GM10266 (cell line): ENCODE measurements around the gene YKT6.

ENCODE experiments used
- DNase-seq: peaks from one replicate; pipeline ENCODE4 v3.0.0; 2012; ENCODE audit errors: extremely low spot score
- CTCF ChIP-seq: IDR thresholded peaks from 2 replicates; pipeline ENCODE4 v1.5.1; 2012; ENCODE audit warnings: mild to moderate bottlenecking, low read depth; ENCODE audit not compliant: control insufficient read depth, insufficient read depth; ENCODE audit errors: missing control alignments

YKT6 gene

GRCh38 chr7:44184206-44184872, 16.4 kb upstream of the YKT6 start:
- DNase-seq = no peak
- TF ChIP-seq CTCF = no peak

- no peak for DNase-seq
- no peak for TF ChIP-seq CTCF
Measured at GRCh38 chr7:44184873-44185446, 15.8 kb upstream of the YKT6 start.

- DNase-seq = no peak
- TF ChIP-seq CTCF = no peak
Measured at GRCh38 chr7:44185729-44186128, 15.0 kb upstream of the YKT6 start.

GRCh38 chr7:44186736-44187135, 14.0 kb upstream of the YKT6 start:
- no peak for DNase-seq
- TF ChIP-seq CTCF = no peak

GRCh38 chr7:44187636-44188416, 13.0 kb upstream of the YKT6 start:
- DNase-seq = no peak
- no peak for TF ChIP-seq CTCF

GRCh38 chr7:44188480-44189225, 12.1 kb upstream of the YKT6 start:
- no peak for TF ChIP-seq CTCF
- DNase-seq = no peak
